GM10248 (cell line): ENCODE results near the gene PRDM2.

Experiments
- CTCF ChIA-PET: fragments of 300-600 bp; sonication (Branson Sonifier 250); formaldehyde crosslinking; extraction: SDS; loops from one replicate; lab custom pipeline; 2021; ENCODE audit warnings: antibody characterized with exemption; lab: Yijun Ruan, JAX
- POLR2A ChIA-PET: fragments of 350-650 bp; sonication (Branson Sonifier 250); formaldehyde crosslinking; extraction: SDS; loops from one replicate; lab custom pipeline; 2020; ENCODE audit warnings: antibody characterized with exemption; lab: Yijun Ruan, JAX
- DNase-seq: peaks from one replicate; pipeline ENCODE4 v3.0.0; 2012; ENCODE audit errors: extremely low spot score
- CTCF ChIP-seq: IDR thresholded peaks from 2 replicates; pipeline ENCODE4 v1.5.1; 2012; ENCODE audit warnings: mild to moderate bottlenecking, low read depth; ENCODE audit errors: extremely low read depth, missing control alignments, control extremely low read depth

Gene PRDM2

GRCh38 chr1:13664451-13664850 lies 35.5 kb upstream of the PRDM2 start:
- ChIA-PET CTCF (interaction anchor here (1.1 to 6.6 kb wide), 8 partner anchors 7 to 295 kb away, joined by 3 to 49 read pairs (median 5); no protein-coding TSS in a partner anchor), POLR2A (no interaction called here)
- DNase-seq, result no peak

GRCh38 chr1:13666317-13666716 lies 33.7 kb upstream of the PRDM2 start:
- POLR2A ChIA-PET, result no interaction called here
- no peak for TF ChIP-seq CTCF
- no peak for DNase-seq
- CTCF ChIA-PET, result interaction anchor here (0.6 to 6.6 kb wide), 15 partner anchors 8 to 164 kb away, joined by 3 to 49 read pairs (median 5); no protein-coding TSS in a partner anchor

More at GRCh38 chr1:13664451-13664850, 35.5 kb upstream of the PRDM2 start:
- TF ChIP-seq CTCF, result no peak

- no peak for TF ChIP-seq CTCF
- POLR2A ChIA-PET, result interaction anchor here (0.6 kb wide), 1 partner anchor 44 kb away, joined by 5 read pairs; no protein-coding TSS in a partner anchor
- DNase-seq, result peak; percentile 56
- CTCF ChIA-PET, result interaction anchor here (0.8 to 6.6 kb wide), 7 partner anchors 10 to 159 kb away, joined by 3 to 49 read pairs (median 4); no protein-coding TSS in a partner anchor
Observed at GRCh38 chr1:13667691-13668090, 32.3 kb upstream of the PRDM2 start.

- POLR2A ChIA-PET, result no interaction called here
Observed at GRCh38 chr1:13674377-13674776, 25.6 kb upstream of the PRDM2 start.

GRCh38 chr1:13675151-13675651 lies 24.8 kb upstream of the PRDM2 start:
- POLR2A ChIA-PET, result no interaction called here
- TF ChIP-seq CTCF, result no peak
- no peak for DNase-seq
- CTCF ChIA-PET, result interaction anchor here (1.7 kb wide), 1 partner anchor 12 kb away, joined by 5 read pairs; no protein-coding TSS in a partner anchor

More at GRCh38 chr1:13674377-13674776, 25.6 kb upstream of the PRDM2 start:
- CTCF ChIA-PET, result interaction anchor here (0.8 to 2.0 kb wide), 4 partner anchors 9 to 118 kb away, joined by 3 to 12 read pairs (median 4); no protein-coding TSS in a partner anchor
- no peak for TF ChIP-seq CTCF
- no peak for DNase-seq

GRCh38 chr1:13677896-13678295 lies 22.1 kb upstream of the PRDM2 start:
- CTCF ChIA-PET, result interaction anchor here (1.2 to 1.5 kb wide), 2 partner anchors 10 to 13 kb away, joined by 3 to 5 read pairs; no protein-coding TSS in a partner anchor
- TF ChIP-seq CTCF, result no peak
- DNase-seq, result no peak
- POLR2A ChIA-PET, result no interaction called here
